Hepatocyte (in vitro differentiated cells): ENCODE data around the gene KCNJ5.

Experiments used
- CTCF ChIP-seq: fragments of 200-600 bp; sonication (generic); IDR thresholded peaks from 2 replicates; pipeline ENCODE4 v1.5.1; 2016; ENCODE audit warnings: antibody characterized with exemption, mild to moderate bottlenecking; ENCODE audit not compliant: poor library complexity
- EZH2 ChIP-seq: fragments of 200-600 bp; sonication (generic); IDR thresholded peaks from 2 replicates; pipeline ENCODE4 v1.6.1; 2016; ENCODE audit warnings: antibody characterized with exemption, mild to moderate bottlenecking, borderline replicate concordance

DNA sequence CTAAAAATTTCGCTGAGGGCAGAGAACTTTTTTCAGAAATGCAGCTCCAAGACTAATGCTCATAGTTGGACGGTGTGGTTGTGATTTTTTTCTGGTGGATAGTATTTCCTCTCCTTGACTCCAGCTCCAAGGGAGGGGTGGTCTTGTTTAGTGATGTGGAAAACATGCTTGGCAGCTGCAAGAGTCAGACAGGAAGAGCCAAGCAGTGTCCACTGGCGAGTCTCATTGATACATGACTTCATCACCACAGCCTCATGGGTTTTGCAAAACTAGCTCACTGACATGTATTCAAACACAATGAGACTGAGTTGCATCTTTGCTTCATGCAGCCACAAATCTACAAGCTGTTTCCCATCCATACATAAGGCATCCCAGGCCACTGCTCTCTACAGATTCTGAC, 16.7 kb upstream of the KCNJ5 start:
- no peak for TF ChIP-seq CTCF
- TF ChIP-seq EZH2: no peak
